ENCODE data around the gene TMEM45B.
"Not testable (repeated sequence)": the region's sequence is repeated elsewhere in the genome, so short reads cannot be mapped to it uniquely, and the experiment has no call there.

DNA sequence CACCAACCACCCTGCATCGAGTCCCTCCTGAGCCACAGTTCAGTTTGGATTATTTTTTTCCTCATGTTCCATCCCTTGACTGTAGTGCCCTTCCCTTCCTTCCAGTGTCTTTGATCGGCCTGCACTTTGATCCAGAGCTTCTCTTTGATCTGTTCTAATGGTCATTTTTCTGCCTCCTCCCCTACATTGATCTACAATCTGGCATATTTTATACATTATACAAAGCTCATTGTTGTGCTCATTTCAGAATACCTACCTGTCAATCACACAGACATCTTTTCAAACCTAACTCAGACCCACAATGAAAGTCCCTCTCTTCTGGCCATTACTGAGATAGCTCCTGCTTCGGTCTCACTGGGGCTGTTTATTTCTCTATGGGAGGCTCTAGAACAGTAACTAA lies 8.2 kb downstream of the TMEM45B start:
- TF ChIP-seq, protein P1, sequence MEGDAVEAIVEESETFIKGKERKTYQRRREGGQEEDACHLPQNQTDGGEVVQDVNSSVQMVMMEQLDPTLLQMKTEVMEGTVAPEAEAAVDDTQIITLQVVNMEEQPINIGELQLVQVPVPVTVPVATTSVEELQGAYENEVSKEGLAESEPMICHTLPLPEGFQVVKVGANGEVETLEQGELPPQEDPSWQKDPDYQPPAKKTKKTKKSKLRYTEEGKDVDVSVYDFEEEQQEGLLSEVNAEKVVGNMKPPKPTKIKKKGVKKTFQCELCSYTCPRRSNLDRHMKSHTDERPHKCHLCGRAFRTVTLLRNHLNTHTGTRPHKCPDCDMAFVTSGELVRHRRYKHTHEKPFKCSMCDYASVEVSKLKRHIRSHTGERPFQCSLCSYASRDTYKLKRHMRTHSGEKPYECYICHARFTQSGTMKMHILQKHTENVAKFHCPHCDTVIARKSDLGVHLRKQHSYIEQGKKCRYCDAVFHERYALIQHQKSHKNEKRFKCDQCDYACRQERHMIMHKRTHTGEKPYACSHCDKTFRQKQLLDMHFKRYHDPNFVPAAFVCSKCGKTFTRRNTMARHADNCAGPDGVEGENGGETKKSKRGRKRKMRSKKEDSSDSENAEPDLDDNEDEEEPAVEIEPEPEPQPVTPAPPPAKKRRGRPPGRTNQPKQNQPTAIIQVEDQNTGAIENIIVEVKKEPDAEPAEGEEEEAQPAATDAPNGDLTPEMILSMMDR (IDR thresholded peaks at IDR 0.05; ENCODE audit: poor library complexity): not testable (repeated sequence)
- not testable (repeated sequence) for TF ChIP-seq EZH2 (IDR thresholded peaks at IDR 0.05; ENCODE audit: borderline replicate concordance)

Measured in hepatocyte (in vitro differentiated cells).